Measurements from ENCODE around the gene TULP4.
"Not testable (repeated sequence)": the region's sequence is repeated elsewhere in the genome, so short reads cannot be mapped to it uniquely, and the experiment has no call there.

Gene TULP4

GRCh38 chr6:158531566-158531965 is 219.3 kb downstream of the TULP4 start:
- no peak for DNase-seq (ENCODE audit: low read depth)

GRCh38 chr6:158531970-158532369 is 219.7 kb downstream of the TULP4 start:
- DNase-seq (ENCODE audit: low read depth), result no peak

GRCh38 chr6:158536084-158536890 is 224.0 kb downstream of the TULP4 start:
- peak; percentile 53 for DNase-seq (ENCODE audit: low read depth)

- DNase-seq (ENCODE audit: low read depth), result no peak
These were observed 224.9 kb downstream of the TULP4 start for GRCh38 chr6:158536891-158537798.

- no peak for DNase-seq (ENCODE audit: low read depth)
These were observed 226.5 kb downstream of the TULP4 start for GRCh38 chr6:158538741-158539140.

GRCh38 chr6:158539413-158539812 is 227.1 kb downstream of the TULP4 start:
- no peak for DNase-seq (ENCODE audit: low read depth)

GRCh38 chr6:158539881-158540280 is 227.6 kb downstream of the TULP4 start:
- no peak for DNase-seq (ENCODE audit: low read depth)

- DNase-seq (ENCODE audit: low read depth), result no peak
These were observed 231.4 kb downstream of the TULP4 start for GRCh38 chr6:158543606-158544185.

GRCh38 chr6:158544428-158544827 is 232.2 kb downstream of the TULP4 start:
- DNase-seq (ENCODE audit: low read depth), result no peak

GRCh38 chr6:158545043-158545966 is 233.0 kb downstream of the TULP4 start:
- no peak for DNase-seq (ENCODE audit: low read depth)

- DNase-seq (ENCODE audit: low read depth), result no peak
These were observed 236.3 kb downstream of the TULP4 start for GRCh38 chr6:158548418-158549161.

- no peak for DNase-seq (ENCODE audit: low read depth)
These were observed 240.0 kb downstream of the TULP4 start for GRCh38 chr6:158552055-158552795.

- DNase-seq (ENCODE audit: low read depth), result no peak
These were observed 240.5 kb downstream of the TULP4 start for GRCh38 chr6:158552796-158553138.

GRCh38 chr6:158554611-158555361 is 242.5 kb downstream of the TULP4 start:
- no peak for DNase-seq (ENCODE audit: low read depth)

- no peak for DNase-seq (ENCODE audit: low read depth)
These were observed 243.8 kb downstream of the TULP4 start for GRCh38 chr6:158556113-158556512.

- DNase-seq (ENCODE audit: low read depth), result not testable (repeated sequence)
These were observed 244.8 kb downstream of the TULP4 start for GRCh38 chr6:158557110-158557509.

GRCh38 chr6:158557927-158558326 is 245.7 kb downstream of the TULP4 start:
- no peak for DNase-seq (ENCODE audit: low read depth)

GRCh38 chr6:158558415-158559306 is 246.4 kb downstream of the TULP4 start:
- DNase-seq (ENCODE audit: low read depth), result no peak

Measured in stimulated activated CD8-positive, alpha-beta memory T cell treated with anti-CD3 and anti-CD28 coated beads, Interleukin-4, amount 100 ng/mL, for 24 hours (primary cell).